Keratinocyte (primary cell): Measurements from ENCODE around the gene AJAP1.

Experiments
- CTCF ChIP-seq, 3 experiments: IDR thresholded peaks in 1 of 3; conservative IDR thresholded peaks in 1 of 3; optimal IDR thresholded peaks in 1 of 3; 2 replicates in 2 of 3; 3 replicates in 1 of 3; pipeline versions ENCODE3 to v1.5.1; 2011; ENCODE audit warnings: low read length in 3 of 3, mild to moderate bottlenecking in 3 of 3, moderate library complexity in 2 of 3, control low read depth in 1 of 3, inconsistent platforms in 1 of 3; ENCODE audit not compliant: insufficient read depth in 2 of 3; ENCODE audit errors: extremely low read depth in 1 of 3
- EZH2 ChIP-seq: IDR thresholded peaks from one replicate; pipeline ENCODE4 v1.6.1; 2012; ENCODE audit warnings: inconsistent platforms, mild to moderate bottlenecking, low read length, moderate library complexity

GRCh38 chr1:4692437-4692836 lies 38.0 kb downstream of the AJAP1 start:
- TF ChIP-seq CTCF (optimal IDR thresholded peaks at IDR 0.05 in 1 of 3, IDR thresholded peaks at IDR 0.05 in 1 of 3, conservative IDR thresholded peaks at IDR 0.05 in 1 of 3; ENCODE audit: extremely low read depth in 1 of 3, insufficient read depth in 2 of 3, low read length in 3 of 3) (no peak), EZH2 (no peak)
